AG09319 (cell line): ENCODE measurements around the gene PARD3B.

Source experiments
- DNase-seq: peaks from one replicate; pipeline ENCODE4 v3.0.0-alpha.2; 2010; ENCODE audit warnings: low read depth; ENCODE audit errors: extremely low read depth
- CTCF ChIP-seq: IDR thresholded peaks from 2 replicates; pipeline ENCODE4 v1.5.1; 2011; ENCODE audit warnings: low read depth, mild to moderate bottlenecking, inconsistent platforms, low read length, moderate library complexity

The PARD3B gene

DNA sequence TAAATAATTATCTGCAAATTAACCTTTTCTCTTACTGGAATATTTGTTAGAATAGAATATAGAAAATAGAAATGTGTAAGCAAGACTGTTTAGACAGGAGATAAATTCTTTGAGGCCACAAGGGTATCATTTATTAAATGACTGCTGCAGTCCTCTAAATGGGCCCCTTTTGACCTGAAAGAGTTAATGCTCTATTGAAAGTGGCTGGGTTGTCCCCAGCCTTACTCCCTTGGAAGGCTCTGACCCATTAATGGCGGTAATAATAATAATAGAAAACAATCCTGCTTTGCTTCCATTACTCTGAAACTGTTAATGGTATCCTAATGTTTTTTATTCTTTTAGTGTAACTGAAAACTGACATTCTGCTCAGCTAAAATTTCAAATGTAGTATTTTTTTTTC, 739.1 kb downstream of the PARD3B start:
- no peak for TF ChIP-seq CTCF

DNA sequence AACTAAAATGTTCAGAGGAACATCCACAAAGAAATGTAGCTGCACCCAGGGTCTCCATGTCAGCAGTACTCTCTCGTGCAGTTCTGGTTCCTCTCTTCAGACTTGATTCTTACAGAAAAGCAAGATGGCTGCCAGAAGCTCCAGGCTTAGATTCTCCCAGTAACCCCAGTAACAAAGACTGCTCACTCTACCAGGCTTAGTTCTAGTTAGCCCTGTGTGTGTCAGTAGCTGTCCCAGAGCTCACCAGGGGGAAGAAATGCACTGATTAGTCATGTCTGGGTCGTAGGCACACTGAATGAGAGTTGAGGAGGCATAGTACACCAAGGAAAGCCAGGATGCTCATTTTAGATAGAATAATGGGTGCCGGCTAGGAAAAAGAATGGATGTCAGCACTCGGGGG, 742.0 kb downstream of the PARD3B start:
- no peak for TF ChIP-seq CTCF
- no peak for DNase-seq

More for the DNA sequence above, 739.1 kb downstream of the PARD3B start:
- no peak for DNase-seq

DNA sequence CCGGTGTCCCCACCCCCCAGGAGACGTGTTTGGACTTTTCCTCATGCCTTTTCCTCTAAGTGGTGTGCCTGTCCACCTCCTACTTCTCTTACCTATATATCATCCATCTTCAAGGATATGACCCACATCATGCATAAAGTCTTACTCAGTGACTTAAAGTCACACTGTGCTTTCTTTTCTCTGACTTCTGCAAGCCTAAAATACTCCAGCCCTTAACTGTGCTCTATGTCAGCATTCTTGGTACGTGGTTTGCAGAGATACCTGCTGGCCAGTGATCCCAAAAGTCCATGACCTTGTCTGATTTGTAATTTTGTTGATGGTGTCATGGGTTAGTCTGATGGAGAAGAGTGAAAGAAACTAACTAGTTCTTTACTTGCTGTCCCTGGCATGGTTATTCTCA, 743.4 kb downstream of the PARD3B start:
- DNase-seq = no peak
- TF ChIP-seq CTCF = no peak

GRCh38 chr2:205290299-205290698, 745.0 kb downstream of the PARD3B start:
- TF ChIP-seq CTCF = no peak
- DNase-seq = no peak

DNA sequence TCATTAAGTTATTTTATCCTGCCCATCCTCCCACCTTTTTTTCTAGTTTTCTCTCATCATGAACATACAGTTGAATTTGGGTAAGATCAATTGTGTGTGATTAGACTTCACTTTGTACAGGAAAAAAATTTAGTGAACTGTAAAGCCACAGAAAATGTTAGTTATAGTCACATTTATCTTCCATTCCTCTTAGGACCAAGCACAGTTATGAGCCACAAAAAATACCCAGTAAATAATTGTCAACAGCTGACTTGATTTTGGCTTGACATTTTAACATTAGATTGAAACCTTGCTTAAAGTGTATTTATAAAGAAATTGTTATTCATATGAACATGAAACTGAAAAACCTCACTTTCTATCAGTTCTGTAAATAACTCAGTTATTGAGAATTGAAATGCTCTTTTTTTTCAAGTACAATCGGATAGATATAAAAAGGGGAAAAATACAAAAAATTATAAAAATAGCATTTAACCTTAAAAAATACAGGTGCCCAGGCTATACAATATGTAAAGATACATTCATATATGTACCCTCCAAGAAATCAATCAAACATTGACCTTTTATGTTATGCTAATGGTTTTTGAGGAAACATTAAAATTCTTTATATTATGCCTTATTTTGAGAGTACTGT, 747.5 kb downstream of the PARD3B start:
- TF ChIP-seq CTCF = no peak
- no peak for DNase-seq

DNA sequence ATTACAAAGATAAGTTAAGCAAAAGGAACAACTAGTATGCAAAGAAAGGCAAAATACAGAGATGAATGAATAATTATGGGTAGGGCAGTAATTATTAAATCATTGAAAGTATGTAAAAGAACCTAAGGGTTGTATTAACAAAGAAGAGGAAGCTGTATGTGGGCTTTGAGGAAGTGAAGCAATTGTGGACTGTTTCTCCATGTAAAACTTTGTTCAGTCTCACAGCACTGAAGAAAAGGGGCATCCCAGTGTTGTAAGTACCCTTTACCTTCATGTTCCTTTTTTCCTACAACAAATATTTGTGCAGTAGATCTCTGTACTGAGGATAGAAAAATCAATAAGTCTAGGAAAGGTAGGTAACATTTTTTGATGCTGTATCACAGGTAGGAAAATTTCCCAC, 748.3 kb downstream of the PARD3B start:
- TF ChIP-seq CTCF = no peak
- no peak for DNase-seq

DNA sequence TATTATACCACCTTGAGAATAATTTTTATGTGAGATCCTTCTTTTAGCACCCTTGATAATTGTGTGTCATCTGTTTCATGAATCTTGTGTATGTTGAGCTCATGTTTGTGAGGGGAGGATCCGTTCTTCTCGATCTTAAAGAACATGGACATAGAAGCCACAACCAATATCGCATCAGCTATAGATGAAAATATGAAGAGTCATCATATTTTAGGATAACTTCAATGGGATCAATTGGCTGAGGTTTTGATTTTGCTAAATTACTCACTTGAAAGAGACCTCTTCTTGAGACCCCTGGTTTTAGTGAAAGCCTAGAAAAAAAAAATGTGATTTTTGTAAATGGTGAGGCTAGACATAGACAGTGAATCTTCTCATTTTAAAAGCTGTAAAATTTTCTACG, 751.7 kb downstream of the PARD3B start:
- no peak for DNase-seq
- TF ChIP-seq CTCF = no peak
